GM12878 (cell line): ENCODE data around the gene TNP2. TPM values are rescaled to one million over a fixed set of nuclear protein-coding genes. Genes with fewer than 3 reads are reported as not detected.

Experiments used
- JUNB ChIP-seq: IDR thresholded peaks from 2 replicates; pipeline ENCODE4 v1.6.1; 2016; ENCODE audit warnings: antibody characterized with exemption, mild to moderate bottlenecking
- RB1 ChIP-seq: fragments of 450-650 bp; formaldehyde crosslinking; IDR thresholded peaks from 2 replicates; pipeline ENCODE4 v1.6.1; 2017; ENCODE audit warnings: mild to moderate bottlenecking, borderline replicate concordance
- YBX1 ChIP-seq: fragments of 450-650 bp; IDR thresholded peaks from 2 replicates; pipeline ENCODE4 v1.6.1; 2016; ENCODE audit warnings: antibody characterized with exemption
- polyA plus RNA-seq, 11 experiments: library from polyadenylated mRNA; depleted of rRNA in 4 of 11; unstranded in 6 of 11; stranded (reverse) in 5 of 11; fragments of >200 nt; fragmentation: Nextera tagmentation in 4 of 11; fragmentation: Illumina TruSeq in 1 of 11; extraction: Ambion mirVana in 4 of 11; extraction: Trizol in 1 of 11; gene quantifications; 1 replicate in 1 of 11; 2 replicates in 10 of 11; pipeline versions ENCODE4 v1.2.1 to v1.2.3, GENCODE V29; 2011 to 2016; ENCODE audit warnings: inconsistent platforms in 2 of 11, missing spikeins in 2 of 11, low read depth in 1 of 11
- total RNA-seq, 4 experiments: library from RNA; depleted of rRNA in 3 of 4; stranded (reverse); fragments of >200 nt in 3 of 4; fragmentation: Illumina TruSeq in 1 of 4; extraction: Trizol in 1 of 4; gene quantifications; 2 replicates each; pipeline versions ENCODE4 v1.2.1 to v1.2.3, GENCODE V29; 2013 to 2021
- TF ChIP-seq, protein P1 (sequence below): IDR thresholded peaks from 2 replicates; pipeline ENCODE4 v1.6.1; 2012; ENCODE audit warnings: improper control_type of control experiment, low read depth, low read length; ENCODE audit not compliant: insufficient replicate concordance
- TF ChIP-seq, protein P2 (sequence below): fragments of 450-650 bp; IDR thresholded peaks from 2 replicates; pipeline ENCODE4 v1.6.1; 2016; ENCODE audit warnings: mild to moderate bottlenecking
- TF ChIP-seq, protein P3 (sequence below): fragments of 450-650 bp; IDR thresholded peaks from 2 replicates; pipeline ENCODE4 v1.6.1; 2016; ENCODE audit warnings: mild to moderate bottlenecking, moderate library complexity, borderline replicate concordance

The TNP2 gene
- total and polyA plus RNA-seq, 10 of the 15 experiments (the other 5 are each of a cell fraction or from before 2014, with no cell fraction given), result not detected

DNA sequence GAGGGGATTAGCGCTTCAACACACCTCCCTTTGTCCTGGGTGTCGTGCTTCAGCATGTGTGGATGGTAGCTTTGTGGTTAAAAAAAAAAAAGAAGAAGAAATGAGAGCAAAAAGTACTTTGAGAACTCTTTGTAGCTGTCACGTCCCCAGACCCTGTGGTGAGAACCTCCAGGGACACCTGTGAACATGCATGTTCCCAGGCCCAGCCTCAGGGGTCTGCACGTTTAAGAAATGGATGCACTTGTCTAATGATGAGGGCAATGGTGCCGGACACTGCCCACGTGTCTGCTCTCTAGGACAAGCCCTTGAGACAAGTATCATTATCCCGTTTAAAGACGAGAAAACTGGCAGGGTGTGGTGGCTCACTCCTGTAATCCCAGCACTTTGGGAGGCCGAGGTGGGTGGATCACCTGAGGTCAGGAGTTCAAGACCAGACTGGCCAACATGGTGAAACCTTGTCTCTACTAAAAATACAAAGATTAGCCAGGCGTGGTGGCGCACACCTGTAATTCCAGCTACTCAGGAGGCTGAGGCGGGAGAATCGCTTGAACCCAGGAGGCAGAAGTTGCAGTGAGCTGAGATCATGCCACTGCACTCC lies 29.9 kb upstream of the TNP2 start (continued):
- TF ChIP-seq, protein P1, sequence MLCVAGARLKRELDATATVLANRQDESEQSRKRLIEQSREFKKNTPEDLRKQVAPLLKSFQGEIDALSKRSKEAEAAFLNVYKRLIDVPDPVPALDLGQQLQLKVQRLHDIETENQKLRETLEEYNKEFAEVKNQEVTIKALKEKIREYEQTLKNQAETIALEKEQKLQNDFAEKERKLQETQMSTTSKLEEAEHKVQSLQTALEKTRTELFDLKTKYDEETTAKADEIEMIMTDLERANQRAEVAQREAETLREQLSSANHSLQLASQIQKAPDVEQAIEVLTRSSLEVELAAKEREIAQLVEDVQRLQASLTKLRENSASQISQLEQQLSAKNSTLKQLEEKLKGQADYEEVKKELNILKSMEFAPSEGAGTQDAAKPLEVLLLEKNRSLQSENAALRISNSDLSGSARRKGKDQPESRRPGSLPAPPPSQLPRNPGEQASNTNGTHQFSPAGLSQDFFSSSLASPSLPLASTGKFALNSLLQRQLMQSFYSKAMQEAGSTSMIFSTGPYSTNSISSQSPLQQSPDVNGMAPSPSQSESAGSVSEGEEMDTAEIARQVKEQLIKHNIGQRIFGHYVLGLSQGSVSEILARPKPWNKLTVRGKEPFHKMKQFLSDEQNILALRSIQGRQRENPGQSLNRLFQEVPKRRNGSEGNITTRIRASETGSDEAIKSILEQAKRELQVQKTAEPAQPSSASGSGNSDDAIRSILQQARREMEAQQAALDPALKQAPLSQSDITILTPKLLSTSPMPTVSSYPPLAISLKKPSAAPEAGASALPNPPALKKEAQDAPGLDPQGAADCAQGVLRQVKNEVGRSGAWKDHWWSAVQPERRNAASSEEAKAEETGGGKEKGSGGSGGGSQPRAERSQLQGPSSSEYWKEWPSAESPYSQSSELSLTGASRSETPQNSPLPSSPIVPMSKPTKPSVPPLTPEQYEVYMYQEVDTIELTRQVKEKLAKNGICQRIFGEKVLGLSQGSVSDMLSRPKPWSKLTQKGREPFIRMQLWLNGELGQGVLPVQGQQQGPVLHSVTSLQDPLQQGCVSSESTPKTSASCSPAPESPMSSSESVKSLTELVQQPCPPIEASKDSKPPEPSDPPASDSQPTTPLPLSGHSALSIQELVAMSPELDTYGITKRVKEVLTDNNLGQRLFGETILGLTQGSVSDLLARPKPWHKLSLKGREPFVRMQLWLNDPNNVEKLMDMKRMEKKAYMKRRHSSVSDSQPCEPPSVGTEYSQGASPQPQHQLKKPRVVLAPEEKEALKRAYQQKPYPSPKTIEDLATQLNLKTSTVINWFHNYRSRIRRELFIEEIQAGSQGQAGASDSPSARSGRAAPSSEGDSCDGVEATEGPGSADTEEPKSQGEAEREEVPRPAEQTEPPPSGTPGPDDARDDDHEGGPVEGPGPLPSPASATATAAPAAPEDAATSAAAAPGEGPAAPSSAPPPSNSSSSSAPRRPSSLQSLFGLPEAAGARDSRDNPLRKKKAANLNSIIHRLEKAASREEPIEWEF, result peak; percentile 100
- peak; percentile 100 for TF ChIP-seq RB1
- TF ChIP-seq, protein P2, sequence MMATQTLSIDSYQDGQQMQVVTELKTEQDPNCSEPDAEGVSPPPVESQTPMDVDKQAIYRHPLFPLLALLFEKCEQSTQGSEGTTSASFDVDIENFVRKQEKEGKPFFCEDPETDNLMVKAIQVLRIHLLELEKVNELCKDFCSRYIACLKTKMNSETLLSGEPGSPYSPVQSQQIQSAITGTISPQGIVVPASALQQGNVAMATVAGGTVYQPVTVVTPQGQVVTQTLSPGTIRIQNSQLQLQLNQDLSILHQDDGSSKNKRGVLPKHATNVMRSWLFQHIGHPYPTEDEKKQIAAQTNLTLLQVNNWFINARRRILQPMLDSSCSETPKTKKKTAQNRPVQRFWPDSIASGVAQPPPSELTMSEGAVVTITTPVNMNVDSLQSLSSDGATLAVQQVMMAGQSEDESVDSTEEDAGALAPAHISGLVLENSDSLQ, result peak; percentile 80
- TF ChIP-seq, protein P3, sequence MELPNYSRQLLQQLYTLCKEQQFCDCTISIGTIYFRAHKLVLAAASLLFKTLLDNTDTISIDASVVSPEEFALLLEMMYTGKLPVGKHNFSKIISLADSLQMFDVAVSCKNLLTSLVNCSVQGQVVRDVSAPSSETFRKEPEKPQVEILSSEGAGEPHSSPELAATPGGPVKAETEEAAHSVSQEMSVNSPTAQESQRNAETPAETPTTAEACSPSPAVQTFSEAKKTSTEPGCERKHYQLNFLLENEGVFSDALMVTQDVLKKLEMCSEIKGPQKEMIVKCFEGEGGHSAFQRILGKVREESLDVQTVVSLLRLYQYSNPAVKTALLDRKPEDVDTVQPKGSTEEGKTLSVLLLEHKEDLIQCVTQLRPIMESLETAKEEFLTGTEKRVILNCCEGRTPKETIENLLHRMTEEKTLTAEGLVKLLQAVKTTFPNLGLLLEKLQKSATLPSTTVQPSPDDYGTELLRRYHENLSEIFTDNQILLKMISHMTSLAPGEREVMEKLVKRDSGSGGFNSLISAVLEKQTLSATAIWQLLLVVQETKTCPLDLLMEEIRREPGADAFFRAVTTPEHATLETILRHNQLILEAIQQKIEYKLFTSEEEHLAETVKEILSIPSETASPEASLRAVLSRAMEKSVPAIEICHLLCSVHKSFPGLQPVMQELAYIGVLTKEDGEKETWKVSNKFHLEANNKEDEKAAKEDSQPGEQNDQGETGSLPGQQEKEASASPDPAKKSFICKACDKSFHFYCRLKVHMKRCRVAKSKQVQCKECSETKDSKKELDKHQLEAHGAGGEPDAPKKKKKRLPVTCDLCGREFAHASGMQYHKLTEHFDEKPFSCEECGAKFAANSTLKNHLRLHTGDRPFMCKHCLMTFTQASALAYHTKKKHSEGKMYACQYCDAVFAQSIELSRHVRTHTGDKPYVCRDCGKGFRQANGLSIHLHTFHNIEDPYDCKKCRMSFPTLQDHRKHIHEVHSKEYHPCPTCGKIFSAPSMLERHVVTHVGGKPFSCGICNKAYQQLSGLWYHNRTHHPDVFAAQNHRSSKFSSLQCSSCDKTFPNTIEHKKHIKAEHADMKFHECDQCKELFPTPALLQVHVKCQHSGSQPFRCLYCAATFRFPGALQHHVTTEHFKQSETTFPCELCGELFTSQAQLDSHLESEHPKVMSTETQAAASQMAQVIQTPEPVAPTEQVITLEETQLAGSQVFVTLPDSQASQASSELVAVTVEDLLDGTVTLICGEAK, result 0 out of 2 replicates have a peak, but pooled peaks have one; percentile 15
- peak; percentile 99 for TF ChIP-seq YBX1
- TF ChIP-seq JUNB, result peak; percentile 35
- TF ChIP-seq, all 136 proteins: peak for 64; not testable (repeated sequence) for 72
